SU-DHL-6 (cell line): ENCODE data around the gene TRNP1.

Source experiments
- EZH2phosphoT487 ChIP-seq: fragments of 200-600 bp; sonication (generic), shearing (Covaris generic); conservative IDR thresholded peaks from 2 replicates; pipeline ENCODE4 v1.6.1; 2018; ENCODE audit warnings: mild to moderate bottlenecking, antibody characterized with exemption, low read length, moderate library complexity, mixed read lengths
- TF ChIP-seq, protein P1 (sequence below): fragments of 200-600 bp; sonication (generic); IDR thresholded peaks from one replicate; pipeline ENCODE4 v1.5.1; 2017; ENCODE audit warnings: antibody characterized with exemption, mild to moderate bottlenecking, low read length, moderate library complexity; ENCODE audit not compliant: insufficient read depth, poor library complexity, severe bottlenecking

DNA sequence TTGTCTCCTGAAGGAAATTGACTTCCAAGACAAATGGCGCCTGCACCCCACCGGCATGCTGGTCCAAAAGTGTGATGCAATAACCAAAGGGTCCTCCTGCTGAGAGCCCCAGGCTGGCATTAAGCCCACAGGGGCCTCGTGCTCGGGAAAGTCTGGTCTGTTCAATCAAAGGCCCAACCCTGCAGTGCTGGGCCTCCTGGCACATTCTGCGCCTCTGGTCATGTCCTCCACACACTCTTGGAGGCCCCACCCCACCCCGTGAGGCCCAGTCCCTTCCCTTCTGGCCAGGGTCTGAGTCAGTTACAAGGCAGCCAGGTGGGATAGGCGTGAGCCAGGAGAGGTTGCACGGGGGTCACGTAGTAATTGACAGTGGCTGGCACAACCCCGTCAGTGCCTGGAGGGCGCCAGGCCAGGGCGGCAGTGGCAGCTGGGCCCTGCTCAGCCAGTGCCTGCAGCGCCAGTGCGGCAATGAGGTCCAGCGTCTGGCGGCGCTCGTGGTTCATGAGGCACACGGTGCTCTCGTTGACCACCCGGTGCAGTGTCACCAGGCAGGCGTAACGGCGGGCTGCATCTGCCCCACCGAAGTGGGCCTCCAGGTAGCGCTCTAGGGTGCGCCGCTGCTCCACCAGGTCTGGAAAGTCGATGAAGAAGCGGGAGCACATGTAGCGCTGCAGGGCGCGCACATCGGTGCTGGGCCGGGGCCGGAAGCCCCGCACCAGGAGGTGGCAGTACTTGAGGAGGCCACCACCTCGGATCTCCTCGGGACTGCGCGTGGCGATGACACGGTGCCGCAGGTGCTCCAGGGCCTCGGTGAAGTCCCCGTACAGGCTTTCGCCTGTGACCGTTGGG lies 12.4 kb downstream of the TRNP1 start:
- TF ChIP-seq EZH2phosphoT487: no peak
- TF ChIP-seq, protein P1, sequence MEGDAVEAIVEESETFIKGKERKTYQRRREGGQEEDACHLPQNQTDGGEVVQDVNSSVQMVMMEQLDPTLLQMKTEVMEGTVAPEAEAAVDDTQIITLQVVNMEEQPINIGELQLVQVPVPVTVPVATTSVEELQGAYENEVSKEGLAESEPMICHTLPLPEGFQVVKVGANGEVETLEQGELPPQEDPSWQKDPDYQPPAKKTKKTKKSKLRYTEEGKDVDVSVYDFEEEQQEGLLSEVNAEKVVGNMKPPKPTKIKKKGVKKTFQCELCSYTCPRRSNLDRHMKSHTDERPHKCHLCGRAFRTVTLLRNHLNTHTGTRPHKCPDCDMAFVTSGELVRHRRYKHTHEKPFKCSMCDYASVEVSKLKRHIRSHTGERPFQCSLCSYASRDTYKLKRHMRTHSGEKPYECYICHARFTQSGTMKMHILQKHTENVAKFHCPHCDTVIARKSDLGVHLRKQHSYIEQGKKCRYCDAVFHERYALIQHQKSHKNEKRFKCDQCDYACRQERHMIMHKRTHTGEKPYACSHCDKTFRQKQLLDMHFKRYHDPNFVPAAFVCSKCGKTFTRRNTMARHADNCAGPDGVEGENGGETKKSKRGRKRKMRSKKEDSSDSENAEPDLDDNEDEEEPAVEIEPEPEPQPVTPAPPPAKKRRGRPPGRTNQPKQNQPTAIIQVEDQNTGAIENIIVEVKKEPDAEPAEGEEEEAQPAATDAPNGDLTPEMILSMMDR: no peak
